ENCODE results near the gene GPR78. TPM values are rescaled to one million over a fixed set of nuclear protein-coding genes. Genes with fewer than 3 reads are reported as not detected.
"Not testable (repeated sequence)": the region's sequence is repeated elsewhere in the genome, so short reads cannot be mapped to it uniquely, and the experiment has no call there.

GPR78 gene
- polyA plus RNA-seq, 1 of the 3 experiments (the other 2 are of a cell fraction), result not detected

- CTCF ChIA-PET, result interaction anchor here (5.2 kb wide), 1 partner anchor 11 kb away, joined by 69 read pairs; no protein-coding TSS in a partner anchor
- no peak overlapping the region for H3K9ac ChIP-seq
- H3K79me2 ChIP-seq (ENCODE audit: insufficient read depth), result no peaks in the 10 kb centered on the region
- H3K4me3 ChIP-seq (ENCODE audit: low read depth in 2 of 2, low read length in 1 of 2), result no peak overlapping the region
- no peak overlapping the region for H3K27ac ChIP-seq (ENCODE audit: low read depth in 2 of 2, low read length in 1 of 2)
- no peaks in the 10 kb centered on the region for H3K9me2 ChIP-seq
- peaks cover 0 to 13% of the 10 kb centered on the region in 2 experiments; a peak in 1 of 4 replicates for H3K4me1 ChIP-seq (ENCODE audit: control insufficient read depth in 1 of 2, insufficient read depth in 2 of 2, low read depth in 1 of 2, low read length in 1 of 2)
- TF ChIP-seq YY1 (IDR thresholded peaks at IDR 0.05; ENCODE audit: low read depth) (no peak), EP300 (IDR thresholded peaks at IDR 0.05; ENCODE audit: borderline replicate concordance in 1 of 2, low read depth in 1 of 2, low read length in 1 of 2) (no peak), RCOR1 (IDR thresholded peaks at IDR 0.05; ENCODE audit: low read length) (no peak), RXRA (IDR thresholded peaks at IDR 0.05; ENCODE audit: borderline replicate concordance, low read depth) (no peak), IRF3 (IDR thresholded peaks at IDR 0.05; ENCODE audit: low read depth, low read length) (no peak), REST (IDR thresholded peaks at IDR 0.05; ENCODE audit: low read depth, low read length) (no peak), FOXM1 (IDR thresholded peaks at IDR 0.05; ENCODE audit: low read depth) (no peak), TCF12 (IDR thresholded peaks at IDR 0.05) (no peak), PBX3 (IDR thresholded peaks at IDR 0.05) (no peak)
- POLR2A ChIA-PET, result no interaction called here
- no peaks in the 10 kb centered on the region for H3K36me3 ChIP-seq (replicated peaks in 1 of 2; ENCODE audit: control insufficient read depth in 1 of 2, insufficient read depth in 2 of 2, low read length in 1 of 2)
- 38% methylated on average over 5 of the region's 28 CpGs for WGBS (ENCODE audit: low lambda C conversion rate)
- H3K27me3 ChIP-seq (ENCODE audit: insufficient read depth), result peaks cover 10% of the 10 kb centered on the region; the same call in 1 of the 2 replicates
- H3F3A ChIP-seq (replicated peaks; ENCODE audit: insufficient read depth), result no peaks in the 10 kb centered on the region
- no peak overlapping the region for H2AFZ ChIP-seq (ENCODE audit: low read depth)
- H4K20me1 ChIP-seq (ENCODE audit: insufficient read depth), result no peaks in the 10 kb centered on the region
- DNase-seq, result no peak
- H3K4me2 ChIP-seq, result no peak overlapping the region
- H3K9me3 ChIP-seq, result no peaks in the 10 kb centered on the region
Measured at GRCh38 chr4:8618961-8619720, 38.9 kb downstream of the GPR78 start.

DNA sequence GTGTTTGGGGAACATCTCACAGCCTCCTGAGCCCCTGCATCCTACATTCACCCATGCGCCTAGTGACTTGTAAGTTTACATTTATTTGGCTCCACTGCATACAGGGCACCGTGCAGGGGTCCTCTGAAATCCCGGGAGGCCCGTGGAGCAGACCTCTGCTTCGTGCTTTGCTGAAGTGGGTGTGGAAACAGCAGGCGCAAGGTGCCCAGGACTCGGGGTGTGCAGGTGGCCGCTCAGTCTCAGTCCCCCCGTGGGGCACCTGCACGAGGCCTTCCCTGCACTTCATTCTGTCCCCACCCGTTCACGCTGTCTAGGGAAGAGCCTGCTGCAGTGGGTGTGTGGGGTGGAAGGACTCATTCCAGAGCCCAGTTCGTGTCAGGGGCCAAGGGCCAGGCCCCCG is 40.9 kb downstream of the GPR78 start:
- H3K4me1 ChIP-seq (ENCODE audit: control insufficient read depth in 1 of 2, insufficient read depth in 2 of 2, low read depth in 1 of 2, low read length in 1 of 2); CTCF ChIA-PET; H3K36me3 ChIP-seq (replicated peaks in 1 of 2; ENCODE audit: control insufficient read depth in 1 of 2, insufficient read depth in 2 of 2, low read length in 1 of 2); H3K9me2 ChIP-seq; H3K27ac ChIP-seq (ENCODE audit: low read depth in 2 of 2, low read length in 1 of 2); H3K4me2 ChIP-seq; POLR2A ChIA-PET; H3K79me2 ChIP-seq (ENCODE audit: insufficient read depth); H3K4me3 ChIP-seq (ENCODE audit: low read depth in 2 of 2, low read length in 1 of 2); H2AFZ ChIP-seq (ENCODE audit: low read depth); DNase-seq; H3K9ac ChIP-seq; H3K9me3 ChIP-seq; H3F3A ChIP-seq (replicated peaks; ENCODE audit: insufficient read depth); H4K20me1 ChIP-seq (ENCODE audit: insufficient read depth): not testable (repeated sequence)
- peaks cover 10% of the 10 kb centered on the region; the same call in 1 of the 2 replicates for H3K27me3 ChIP-seq (ENCODE audit: insufficient read depth)
- 36% methylated on average over 4 of the region's 14 CpGs for whole genome bisulfite sequencing (ENCODE audit: low lambda C conversion rate)

DNA sequence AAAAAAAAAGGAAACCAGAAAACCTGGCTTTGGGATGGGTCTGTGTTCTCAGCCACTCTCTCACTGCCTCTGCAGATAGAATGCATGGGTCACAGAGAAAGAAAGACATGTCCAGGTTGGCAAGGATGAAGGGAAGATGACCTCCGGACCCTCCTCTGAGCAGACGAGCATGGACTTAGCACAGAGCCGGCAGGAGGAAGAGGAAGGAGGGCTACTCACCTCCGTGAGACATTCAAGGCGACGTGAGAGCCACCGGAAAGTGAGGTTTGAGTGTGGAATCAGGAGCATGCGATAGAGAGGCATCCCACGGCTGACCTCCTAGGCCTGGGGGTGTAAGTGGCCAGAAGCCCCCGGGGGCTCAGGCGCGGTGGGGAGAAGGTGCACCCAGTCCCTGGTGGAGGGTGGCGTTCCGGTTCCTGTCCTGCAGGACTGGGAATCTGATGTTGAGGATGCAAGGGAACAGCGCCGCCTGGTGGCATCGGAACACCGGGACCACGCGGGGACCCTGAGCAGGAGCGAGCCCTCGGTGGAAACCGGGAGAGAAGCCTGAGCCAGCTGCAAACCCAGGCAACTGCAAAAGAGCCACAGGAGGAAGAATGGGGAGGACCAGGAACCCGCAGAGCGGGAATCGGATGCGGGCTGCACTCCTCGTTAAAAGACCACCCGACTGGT is 44.5 kb downstream of the GPR78 start:
- H3K36me3 ChIP-seq (replicated peaks in 1 of 2; ENCODE audit: control insufficient read depth in 1 of 2, insufficient read depth in 2 of 2, low read length in 1 of 2); H3K79me2 ChIP-seq (ENCODE audit: insufficient read depth); DNase-seq; H2AFZ ChIP-seq (ENCODE audit: low read depth); H3K9me3 ChIP-seq; H3K27ac ChIP-seq (ENCODE audit: low read depth in 2 of 2, low read length in 1 of 2); H3K9ac ChIP-seq; H3K4me2 ChIP-seq; POLR2A ChIA-PET; H3K27me3 ChIP-seq (ENCODE audit: insufficient read depth); H3K4me1 ChIP-seq (ENCODE audit: control insufficient read depth in 1 of 2, insufficient read depth in 2 of 2, low read depth in 1 of 2, low read length in 1 of 2); CTCF ChIA-PET; H3F3A ChIP-seq (replicated peaks; ENCODE audit: insufficient read depth); H3K4me3 ChIP-seq (ENCODE audit: low read depth in 2 of 2, low read length in 1 of 2); H3K9me2 ChIP-seq; H4K20me1 ChIP-seq (ENCODE audit: insufficient read depth): not testable (repeated sequence)
- no CpG with 5 or more reads among the region's 29 CpGs for WGBS (ENCODE audit: low lambda C conversion rate)

Data from SK-N-SH (cell line).